ENCODE data around the gene C1orf159.
"Not testable (repeated sequence)": the region's sequence is repeated elsewhere in the genome, so short reads cannot be mapped to it uniquely, and the experiment has no call there.

C1orf159 gene

GRCh38 chr1:1115786-1116700, at the start of gene C1orf159:
TSS of gene C1orf159 (minus strand) at chr1:1116089. CDS start at chr1:1091543, 24,546 bp downstream.
- FAIRE-seq = no peak

GRCh38 chr1:1165485-1165884, 49.6 kb upstream of the C1orf159 start:
- no peak for FAIRE-seq

GRCh38 chr1:1164701-1165451, 49.0 kb upstream of the C1orf159 start:
- no peak for FAIRE-seq

- no peak for FAIRE-seq
Measured at GRCh38 chr1:1164361-1164700, 48.4 kb upstream of the C1orf159 start.

- FAIRE-seq = no peak
Measured at GRCh38 chr1:1163538-1164070, 47.7 kb upstream of the C1orf159 start.

GRCh38 chr1:1162597-1163537, 47.0 kb upstream of the C1orf159 start:
- FAIRE-seq = no peak

- no peak for FAIRE-seq
Measured at GRCh38 chr1:1161683-1162079, 45.8 kb upstream of the C1orf159 start.

- FAIRE-seq = no peak
Measured at GRCh38 chr1:1161078-1161682, 45.3 kb upstream of the C1orf159 start.

GRCh38 chr1:1160281-1160930, 44.5 kb upstream of the C1orf159 start:
- FAIRE-seq = no peak

GRCh38 chr1:1157914-1158710, 42.2 kb upstream of the C1orf159 start:
- no peak for FAIRE-seq

GRCh38 chr1:1157426-1157913, 41.6 kb upstream of the C1orf159 start:
- no peak for FAIRE-seq

GRCh38 chr1:1157033-1157365, 41.1 kb upstream of the C1orf159 start:
- FAIRE-seq = no peak

- no peak for FAIRE-seq
Measured at GRCh38 chr1:1156140-1157032, 40.5 kb upstream of the C1orf159 start.

GRCh38 chr1:1155258-1155657, 39.4 kb upstream of the C1orf159 start:
- FAIRE-seq = no peak

GRCh38 chr1:1153874-1154273, 38.0 kb upstream of the C1orf159 start:
- no peak for FAIRE-seq

- not testable (repeated sequence) for FAIRE-seq
Measured at GRCh38 chr1:1153215-1153614, 37.3 kb upstream of the C1orf159 start.

GRCh38 chr1:1152431-1152830, 36.5 kb upstream of the C1orf159 start:
- FAIRE-seq = not testable (repeated sequence)

GRCh38 chr1:1151306-1151705, 35.4 kb upstream of the C1orf159 start:
- no peak for FAIRE-seq

- FAIRE-seq = no peak
Measured at GRCh38 chr1:1150100-1150499, 34.2 kb upstream of the C1orf159 start.

GRCh38 chr1:1149416-1149815, 33.5 kb upstream of the C1orf159 start:
- no peak for FAIRE-seq

Measured in endometrium (tissue), 2 donors.